GM12864 (cell line): Measurements from ENCODE around the gene STK4.

Experiments used
- DNase-seq: peaks from one replicate; pipeline ENCODE4 v3.0.0-alpha.2; 2011; ENCODE audit warnings: low read depth
- H3K4me3 ChIP-seq: 2 replicates; pipeline ENCODE4 v1.5.1; 2011; ENCODE audit warnings: mild to moderate bottlenecking, low read depth, low read length, control low read depth
- TF ChIP-seq, protein P1 (sequence below): IDR thresholded peaks from 2 replicates; pipeline ENCODE4 v1.5.1; 2011; ENCODE audit warnings: low read depth, mild to moderate bottlenecking, moderate library complexity, low read length, control low read depth, inconsistent platforms; ENCODE audit errors: missing control alignments

STK4 gene

DNA sequence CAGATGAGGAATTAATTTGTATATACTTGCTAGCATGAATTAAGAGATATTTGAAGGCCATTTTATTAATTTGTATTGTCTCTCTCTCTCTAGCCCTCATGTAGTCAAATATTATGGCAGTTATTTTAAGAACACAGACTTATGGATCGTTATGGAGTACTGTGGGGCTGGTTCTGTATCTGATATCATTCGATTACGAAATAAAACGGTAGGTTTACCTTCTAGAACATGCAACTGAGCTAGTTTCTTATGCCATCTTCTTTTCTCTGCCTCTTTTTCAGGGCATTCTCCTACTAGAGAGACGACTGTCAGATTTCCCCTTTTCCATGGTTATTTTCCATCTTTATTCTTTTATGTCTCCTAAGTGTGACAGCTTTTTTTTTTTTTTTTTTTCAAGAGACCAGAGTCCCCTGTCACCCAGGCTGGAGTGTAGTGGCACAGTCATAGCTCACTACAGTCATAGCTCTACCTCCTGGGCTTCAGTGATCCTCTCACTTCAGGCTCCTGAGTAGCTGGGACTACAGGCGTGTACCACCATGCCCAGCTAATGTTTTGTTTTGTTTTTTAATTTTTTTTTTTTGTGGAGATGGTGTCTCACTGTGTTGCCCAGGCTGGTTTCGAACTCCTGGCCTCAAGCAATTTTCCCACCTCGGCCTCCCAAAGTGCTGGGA, 15.6 kb downstream of the STK4 start:
- TF ChIP-seq, protein P1, sequence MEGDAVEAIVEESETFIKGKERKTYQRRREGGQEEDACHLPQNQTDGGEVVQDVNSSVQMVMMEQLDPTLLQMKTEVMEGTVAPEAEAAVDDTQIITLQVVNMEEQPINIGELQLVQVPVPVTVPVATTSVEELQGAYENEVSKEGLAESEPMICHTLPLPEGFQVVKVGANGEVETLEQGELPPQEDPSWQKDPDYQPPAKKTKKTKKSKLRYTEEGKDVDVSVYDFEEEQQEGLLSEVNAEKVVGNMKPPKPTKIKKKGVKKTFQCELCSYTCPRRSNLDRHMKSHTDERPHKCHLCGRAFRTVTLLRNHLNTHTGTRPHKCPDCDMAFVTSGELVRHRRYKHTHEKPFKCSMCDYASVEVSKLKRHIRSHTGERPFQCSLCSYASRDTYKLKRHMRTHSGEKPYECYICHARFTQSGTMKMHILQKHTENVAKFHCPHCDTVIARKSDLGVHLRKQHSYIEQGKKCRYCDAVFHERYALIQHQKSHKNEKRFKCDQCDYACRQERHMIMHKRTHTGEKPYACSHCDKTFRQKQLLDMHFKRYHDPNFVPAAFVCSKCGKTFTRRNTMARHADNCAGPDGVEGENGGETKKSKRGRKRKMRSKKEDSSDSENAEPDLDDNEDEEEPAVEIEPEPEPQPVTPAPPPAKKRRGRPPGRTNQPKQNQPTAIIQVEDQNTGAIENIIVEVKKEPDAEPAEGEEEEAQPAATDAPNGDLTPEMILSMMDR: no peak
- H3K4me3 ChIP-seq: no peak overlapping the region
- no peak for DNase-seq

DNA sequence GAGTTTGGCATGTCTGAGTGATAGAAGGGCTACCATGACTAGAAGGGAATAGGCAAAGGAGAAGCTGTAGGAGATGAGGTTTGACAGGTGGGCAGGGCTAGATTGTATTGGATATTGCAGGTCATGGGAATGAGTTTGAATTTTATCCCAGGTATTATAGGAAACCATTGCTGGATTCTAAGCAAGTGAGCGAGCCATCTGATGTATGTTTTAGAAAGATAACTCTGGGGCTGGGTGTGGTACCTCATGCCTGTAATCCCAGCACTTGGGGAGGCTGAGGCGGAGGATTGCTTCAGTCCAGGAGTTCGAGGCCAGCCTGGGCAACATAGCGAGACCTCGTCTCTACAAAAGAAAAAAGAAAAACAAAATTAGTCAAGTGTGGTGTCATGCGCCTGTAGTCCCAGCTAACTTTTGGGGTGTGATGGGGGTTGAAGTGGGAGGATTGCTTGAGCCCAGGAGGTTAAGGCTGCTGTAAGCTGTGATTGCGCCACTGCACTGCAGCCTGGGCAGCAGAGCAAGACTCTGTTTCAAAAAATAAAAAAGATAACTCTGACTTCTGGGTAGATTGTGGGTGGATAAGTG, 16.9 kb downstream of the STK4 start:
- DNase-seq: no peak
- TF ChIP-seq, protein P1: no peak
- no peak overlapping the region for H3K4me3 ChIP-seq

DNA sequence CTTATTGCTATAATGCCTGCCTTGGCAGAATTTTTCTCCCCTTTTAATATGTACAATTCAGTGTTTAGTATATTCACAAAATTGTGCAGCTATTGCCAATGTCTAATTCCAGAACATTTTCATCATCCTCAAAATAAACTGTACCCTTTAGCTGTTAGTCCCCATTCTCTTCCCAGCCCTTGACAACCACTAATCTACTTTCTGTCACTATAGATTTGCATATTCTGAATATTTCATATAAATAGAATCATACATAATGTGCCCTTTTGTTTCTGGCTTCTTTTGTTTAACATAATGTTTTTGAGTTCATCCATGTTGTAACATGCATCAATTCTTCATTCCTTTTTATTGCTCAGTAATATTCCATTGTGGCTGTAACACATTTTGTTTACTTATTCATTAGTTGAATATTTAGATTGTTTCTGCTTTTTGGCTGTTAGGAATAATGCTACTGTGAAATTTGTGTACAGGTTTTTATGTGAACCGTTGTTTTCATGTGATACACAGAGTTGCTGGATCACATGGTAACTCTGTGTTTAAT, 22.4 kb downstream of the STK4 start:
- TF ChIP-seq, protein P1: no peak
- no peak overlapping the region for H3K4me3 ChIP-seq
- no peak for DNase-seq

DNA sequence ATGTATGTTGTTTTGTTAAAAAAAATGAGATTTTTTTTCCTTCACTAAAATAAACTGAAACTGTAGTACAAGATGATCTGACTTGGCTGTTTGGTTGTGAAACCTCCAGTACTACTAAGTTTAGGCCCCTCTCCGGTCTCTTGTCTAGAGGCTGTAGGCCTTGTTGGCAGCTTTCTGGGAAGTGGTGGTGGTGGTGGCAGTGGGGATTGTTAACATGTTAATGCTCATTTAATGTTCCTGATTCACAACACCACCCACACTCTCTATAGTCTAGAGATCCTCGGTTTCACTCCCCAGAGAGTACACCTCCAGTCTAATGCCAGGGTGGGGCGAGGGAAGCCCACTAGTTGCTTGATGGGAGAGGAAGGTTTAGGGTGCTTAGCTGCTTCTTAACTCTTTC, 24.1 kb downstream of the STK4 start:
- H3K4me3 ChIP-seq: peak overlapping the region; percentile 31
- no peak for DNase-seq
- TF ChIP-seq, protein P1: no peak

DNA sequence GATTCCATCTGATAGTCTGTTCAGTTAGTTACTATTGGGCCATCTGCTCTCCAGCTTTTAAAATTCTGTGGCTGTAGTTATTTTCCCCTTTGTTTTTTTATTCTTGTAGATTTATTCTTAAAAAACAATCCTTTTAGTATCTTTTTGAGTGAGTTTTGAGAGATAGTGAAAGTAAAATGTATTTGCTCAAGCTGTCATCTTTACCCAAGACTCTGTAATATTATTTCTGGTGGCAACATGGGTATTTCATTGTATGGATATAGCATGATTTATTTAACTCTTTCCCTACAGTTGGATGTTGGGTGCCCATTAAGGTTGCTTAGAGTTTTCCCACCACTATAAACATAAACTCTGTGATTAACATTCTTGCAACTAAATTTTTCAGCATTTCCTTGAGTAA, 24.6 kb downstream of the STK4 start:
- DNase-seq: no peak
- H3K4me3 ChIP-seq: peak overlapping the region; percentile 31; the same call in 1 of the 2 replicates
- TF ChIP-seq, protein P1: no peak

DNA sequence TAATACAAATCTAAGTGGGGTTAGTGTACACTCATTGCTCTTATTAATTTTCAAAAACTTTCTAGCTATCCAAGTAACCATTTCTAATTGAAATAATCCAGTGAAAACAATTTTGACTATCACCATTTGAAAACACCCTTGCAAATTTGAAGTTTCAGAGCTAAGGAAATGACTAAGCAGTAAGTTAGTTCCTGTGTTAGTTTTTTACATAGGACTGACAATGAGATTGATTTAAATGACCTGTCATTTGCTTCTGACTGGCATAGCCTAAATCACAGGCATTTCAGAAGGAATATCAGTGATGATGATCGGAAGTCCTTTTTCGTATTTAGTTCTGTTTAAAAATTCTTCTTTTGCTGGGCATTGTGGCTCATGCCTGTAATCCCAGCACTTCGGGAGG, 27.0 kb downstream of the STK4 start:
- TF ChIP-seq, protein P1: no peak
- DNase-seq: no peak
- no peak overlapping the region for H3K4me3 ChIP-seq
